ENCODE results near the gene KRT10.

DNA sequence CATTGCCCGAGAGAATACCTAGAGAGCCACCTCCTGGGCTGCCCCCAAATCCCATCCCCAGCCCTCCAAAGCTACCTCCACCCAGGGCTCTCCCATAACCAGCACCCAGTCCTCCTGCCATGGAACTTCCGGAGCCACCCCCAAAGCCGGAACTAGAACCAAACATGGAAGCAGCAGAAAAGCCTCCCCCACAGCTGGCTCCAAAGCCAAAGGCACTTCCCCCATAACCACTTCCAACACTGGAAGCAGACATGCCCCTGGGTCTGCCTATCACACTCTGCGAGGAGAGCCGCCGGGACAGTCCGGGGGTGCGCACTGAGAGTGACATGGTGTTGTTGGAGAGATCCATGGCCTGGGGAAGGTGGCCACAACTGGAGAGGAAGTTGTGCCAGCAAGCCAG is 44.4 kb upstream of the KRT10 start, which contains the start of gene KRT12:
- TF ChIP-seq, protein P1, sequence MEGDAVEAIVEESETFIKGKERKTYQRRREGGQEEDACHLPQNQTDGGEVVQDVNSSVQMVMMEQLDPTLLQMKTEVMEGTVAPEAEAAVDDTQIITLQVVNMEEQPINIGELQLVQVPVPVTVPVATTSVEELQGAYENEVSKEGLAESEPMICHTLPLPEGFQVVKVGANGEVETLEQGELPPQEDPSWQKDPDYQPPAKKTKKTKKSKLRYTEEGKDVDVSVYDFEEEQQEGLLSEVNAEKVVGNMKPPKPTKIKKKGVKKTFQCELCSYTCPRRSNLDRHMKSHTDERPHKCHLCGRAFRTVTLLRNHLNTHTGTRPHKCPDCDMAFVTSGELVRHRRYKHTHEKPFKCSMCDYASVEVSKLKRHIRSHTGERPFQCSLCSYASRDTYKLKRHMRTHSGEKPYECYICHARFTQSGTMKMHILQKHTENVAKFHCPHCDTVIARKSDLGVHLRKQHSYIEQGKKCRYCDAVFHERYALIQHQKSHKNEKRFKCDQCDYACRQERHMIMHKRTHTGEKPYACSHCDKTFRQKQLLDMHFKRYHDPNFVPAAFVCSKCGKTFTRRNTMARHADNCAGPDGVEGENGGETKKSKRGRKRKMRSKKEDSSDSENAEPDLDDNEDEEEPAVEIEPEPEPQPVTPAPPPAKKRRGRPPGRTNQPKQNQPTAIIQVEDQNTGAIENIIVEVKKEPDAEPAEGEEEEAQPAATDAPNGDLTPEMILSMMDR (conservative IDR thresholded peaks at IDR 0.05; ENCODE audit: low read depth, low read length): no peak
- TF ChIP-seq EZH2 (IDR thresholded peaks at IDR 0.05; ENCODE audit: low read length, unreplicated experiment): no peak
